Colonic mucosa (tissue), 4 donors: ENCODE measurements around the gene SUN1. TPM values are rescaled to one million over a fixed set of nuclear protein-coding genes. Genes with fewer than 3 reads are reported as not detected.

Experiments used
- DNase-seq: peaks from one replicate; pipeline ENCODE4 v3.0.0-alpha.2; 2020
- H3K27ac ChIP-seq: fragments of 200-600 bp; one replicate; pipeline ENCODE4 v1.8.0; 2021
- H3K27me3 ChIP-seq: fragments of 200-600 bp; one replicate; pipeline ENCODE4 v1.8.0; 2021
- H3K36me3 ChIP-seq: fragments of 200-600 bp; one replicate; pipeline ENCODE4 v1.8.0; 2021
- H3K4me1 ChIP-seq: fragments of 200-600 bp; one replicate; pipeline ENCODE4 v1.8.0; 2021; ENCODE audit warnings: mild to moderate bottlenecking
- H3K4me3 ChIP-seq: fragments of 200-600 bp; one replicate; pipeline ENCODE4 v1.8.0; 2021
- H3K9ac ChIP-seq, 2 donors: one replicate each; pipeline ENCODE4 v1.7.0; 2013; ENCODE audit warnings: control low read depth in 2 of 2, low read depth in 2 of 2, low read length in 2 of 2
- H3K9me3 ChIP-seq: fragments of 200-600 bp; one replicate; pipeline ENCODE4 v1.8.0; 2021
- CTCF ChIP-seq: fragments of 200-600 bp; IDR thresholded peaks from one replicate; pipeline ENCODE4 v1.8.0; 2022; ENCODE audit warnings: antibody characterized with exemption, mild to moderate bottlenecking
- intact Hi-C: fragments of 100-400 bp; cut with DNase I; formaldehyde crosslinking; loops from one replicate; pipeline ENCODE4 v1.14.1; 2022
- total RNA-seq, 2 donors: library from RNA; stranded (reverse); fragmentation: NEBNext Ultra II Directional in 1 of 2; extraction: Animal tissue kit (Norgen Biotek cat#: 25700) in 1 of 2; gene quantifications; one replicate each; pipeline ENCODE4 v1.2.1, GENCODE V29; 2021
- donor health status: healthy.
- donor health status: DM: no; HTN: no; CAD: no.
- donor health status: DM: no; HTN: no; CAD: no.

The SUN1 gene
- total RNA-seq, 2 donors from 2014 or later: 122 to 158 TPM

- Histone ChIP-seq H3K27me3 (no peaks in the 10 kb centered on the region), H3K9ac (no peak overlapping the region), H3K9me3 (no peaks in the 10 kb centered on the region), H3K27ac (no peak overlapping the region), H3K4me3 (no peak overlapping the region), H3K4me1 (peaks cover 24% of the 10 kb centered on the region), H3K36me3 (no peaks in the 10 kb centered on the region)
- no peak for TF ChIP-seq CTCF
- no peak for DNase-seq
- intact Hi-C loops: no loop called here
Measured at GRCh38 chr7:833601-834258, 1.5 kb downstream of the SUN1 start.

GRCh38 chr7:834277-834676 lies 2.0 kb downstream of the SUN1 start:
- no peak for TF ChIP-seq CTCF
- no peak for DNase-seq
- H3K27ac ChIP-seq: no peak overlapping the region
- no peak overlapping the region for H3K4me3 ChIP-seq
- no peaks in the 10 kb centered on the region for H3K27me3 ChIP-seq
- peak overlapping the region in 1 of 2 donors; percentile 8 for H3K9ac ChIP-seq
- peaks cover 24% of the 10 kb centered on the region for H3K4me1 ChIP-seq
- no peaks in the 10 kb centered on the region for H3K9me3 ChIP-seq
- intact Hi-C loops: no loop called here
- no peaks in the 10 kb centered on the region for H3K36me3 ChIP-seq

- H3K27ac ChIP-seq: peak overlapping the region; percentile 13
- no peaks in the 10 kb centered on the region for H3K27me3 ChIP-seq
- TF ChIP-seq CTCF: no peak
- H3K4me3 ChIP-seq: no peak overlapping the region
- peaks cover 24% of the 10 kb centered on the region for H3K4me1 ChIP-seq
- H3K36me3 ChIP-seq: no peaks in the 10 kb centered on the region
- H3K9me3 ChIP-seq: no peaks in the 10 kb centered on the region
- DNase-seq: no peak
- H3K9ac ChIP-seq: no peak overlapping the region
- intact Hi-C loops: loop anchor here (5.0 kb wide), 1 partner anchor 37 kb away; no protein-coding TSS in a partner anchor
Measured at GRCh38 chr7:835021-835420, 2.7 kb downstream of the SUN1 start.

- H3K4me3 ChIP-seq: no peak overlapping the region
- no peaks in the 10 kb centered on the region for H3K9me3 ChIP-seq
- peaks cover 17% of the 10 kb centered on the region for H3K4me1 ChIP-seq
- no peak for TF ChIP-seq CTCF
- intact Hi-C loops: loop anchor here (5.0 kb wide), 1 partner anchor 37 kb away; no protein-coding TSS in a partner anchor
- no peak for DNase-seq
- no peaks in the 10 kb centered on the region for H3K27me3 ChIP-seq
- H3K9ac ChIP-seq: peak overlapping the region in 1 of 2 donors; percentile 23
- H3K27ac ChIP-seq: peak overlapping the region; percentile 13
- no peaks in the 10 kb centered on the region for H3K36me3 ChIP-seq
Measured at GRCh38 chr7:835485-836401, 3.5 kb downstream of the SUN1 start.

GRCh38 chr7:836429-836828 lies 4.2 kb downstream of the SUN1 start:
- intact Hi-C loops: loop anchor here (5.0 kb wide), 1 partner anchor 36 kb away; no protein-coding TSS in a partner anchor
- Histone ChIP-seq H3K36me3 (no peaks in the 10 kb centered on the region), H3K9ac (peak overlapping the region in 1 of 2 donors; percentile 23), H3K27ac (peak overlapping the region; percentile 13), H3K27me3 (no peaks in the 10 kb centered on the region), H3K4me3 (no peak overlapping the region), H3K4me1 (peaks cover 12% of the 10 kb centered on the region), H3K9me3 (no peaks in the 10 kb centered on the region)
- DNase-seq: no peak
- peak; percentile 37 for TF ChIP-seq CTCF
